Measurements from ENCODE around the gene CFP. TPM values are rescaled to one million over a fixed set of nuclear protein-coding genes. Genes with fewer than 3 reads are reported as not detected.
A peak's percentile ranks its signal among the peaks of the same experiment; 100 is the strongest.

The CFP gene
- total and polyA plus RNA-seq, 2 of the 13 experiments (the other 11 are each of a cell fraction or from before 2014, with no cell fraction given) = 0.01 TPM; not detected in 1

DNA sequence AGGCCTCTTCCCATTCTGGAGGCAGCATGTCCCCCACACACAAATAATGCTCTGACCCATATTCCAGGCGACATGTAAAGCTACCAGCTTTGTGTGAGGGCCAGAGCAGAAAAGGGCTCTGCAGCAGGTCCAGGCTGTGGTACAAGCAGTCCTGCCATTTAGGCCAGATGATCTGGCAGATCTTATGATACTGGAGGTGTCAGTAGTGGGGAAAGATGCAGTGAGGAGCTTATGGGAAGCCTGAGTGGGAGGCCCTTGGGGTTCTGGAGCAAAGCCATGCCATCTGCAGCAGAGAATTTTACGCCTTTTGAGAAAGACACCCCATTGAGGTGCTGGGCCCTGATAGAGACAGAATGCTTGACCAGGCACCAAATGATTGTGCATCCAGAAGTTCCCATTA is 17.8 kb downstream of the CFP start:
- Histone ChIP-seq H3K9me3 (ENCODE audit: low read length) (no peaks in the 10 kb centered on the region), H3K36me3 (replicated peaks in 1 of 2; ENCODE audit: control insufficient read depth in 1 of 2, insufficient read depth in 2 of 2, low read length in 2 of 2) (no peaks in the 10 kb centered on the region), H3K27me3 (ENCODE audit: control insufficient read depth in 1 of 2, insufficient read depth in 2 of 2, low read length in 2 of 2) (no peaks in the 10 kb centered on the region), H3K4me2 (ENCODE audit: low read depth, low read length) (no peak overlapping the region), H3K9ac (ENCODE audit: insufficient read depth, low read depth, low read length) (no peak overlapping the region), H3K4me1 (ENCODE audit: insufficient read depth, low read length) (no peaks in the 10 kb centered on the region), H3K4me3 (replicated peaks in 1 of 3; ENCODE audit: insufficient read depth in 1 of 3, low read depth in 2 of 3, low read length in 3 of 3) (no peak overlapping the region), H3K79me2 (ENCODE audit: insufficient read depth, low read length) (no peaks in the 10 kb centered on the region), H3K27ac (ENCODE audit: extremely low read length, insufficient read depth, low read length) (no peak overlapping the region), H4K20me1 (ENCODE audit: insufficient read depth, low read length) (no peaks in the 10 kb centered on the region), H2AFZ (ENCODE audit: low read length) (no peak overlapping the region)
- intact Hi-C loops (cut with micrococcal nuclease; ENCODE audit: unreplicated experiment) = no loop called here
- CTCF ChIA-PET (ENCODE audit: low intra/inter-chr PET ratio, low total read pairs) = no interaction called here
- TF ChIP-seq ZNF570 (CRISPR knock-in tag; IDR thresholded peaks at IDR 0.05; ENCODE audit: borderline replicate concordance) (no peak), XRCC5 (optimal IDR thresholded peaks at IDR 0.05; ENCODE audit: low read length) (no peak), PRMT3 (CRISPR knock-in tag; IDR thresholded peaks at IDR 0.05; ENCODE audit: borderline replicate concordance, low read depth) (no peak), SETDB1 (CRISPR knock-in tag; IDR thresholded peaks at IDR 0.05; ENCODE audit: borderline replicate concordance) (no peak), SALL1 (CRISPR knock-in tag; IDR thresholded peaks at IDR 0.05) (no peak), MAFF (IDR thresholded peaks at IDR 0.05; ENCODE audit: low read depth, low read length) (no peak)
- TF ChIP-seq, protein P1, sequence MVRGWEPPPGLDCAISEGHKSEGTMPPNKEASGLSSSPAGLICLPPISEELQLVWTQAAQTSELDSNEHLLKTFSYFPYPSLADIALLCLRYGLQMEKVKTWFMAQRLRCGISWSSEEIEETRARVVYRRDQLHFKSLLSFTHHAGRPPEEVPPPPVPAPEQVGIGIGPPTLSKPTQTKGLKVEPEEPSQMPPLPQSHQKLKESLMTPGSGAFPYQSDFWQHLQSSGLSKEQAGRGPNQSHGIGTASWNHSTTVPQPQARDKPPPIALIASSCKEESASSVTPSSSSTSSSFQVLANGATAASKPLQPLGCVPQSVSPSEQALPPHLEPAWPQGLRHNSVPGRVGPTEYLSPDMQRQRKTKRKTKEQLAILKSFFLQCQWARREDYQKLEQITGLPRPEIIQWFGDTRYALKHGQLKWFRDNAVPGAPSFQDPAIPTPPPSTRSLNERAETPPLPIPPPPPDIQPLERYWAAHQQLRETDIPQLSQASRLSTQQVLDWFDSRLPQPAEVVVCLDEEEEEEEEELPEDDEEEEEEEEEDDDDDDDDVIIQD (CRISPR knock-in tag; IDR thresholded peaks at IDR 0.05; ENCODE audit: low read depth) = no peak
- WGBS (ENCODE audit: low lambda C conversion rate) = 0% methylated on average over 1 of the region's 2 CpGs
- no peak for FAIRE-seq
- BruUV-seq (replicated peaks) = no TSS peak
- no peak for DNase-seq (ENCODE audit: low spot score)
- in situ Hi-C loops (cut with HindIII; ENCODE audit: extremely low pct_ligation_motif_present, low pct_unique_long_range_greater_than_20kb) = no loop called here
- POLR2A ChIA-PET = no interaction called here
- no peak for ATAC-seq

DNA sequence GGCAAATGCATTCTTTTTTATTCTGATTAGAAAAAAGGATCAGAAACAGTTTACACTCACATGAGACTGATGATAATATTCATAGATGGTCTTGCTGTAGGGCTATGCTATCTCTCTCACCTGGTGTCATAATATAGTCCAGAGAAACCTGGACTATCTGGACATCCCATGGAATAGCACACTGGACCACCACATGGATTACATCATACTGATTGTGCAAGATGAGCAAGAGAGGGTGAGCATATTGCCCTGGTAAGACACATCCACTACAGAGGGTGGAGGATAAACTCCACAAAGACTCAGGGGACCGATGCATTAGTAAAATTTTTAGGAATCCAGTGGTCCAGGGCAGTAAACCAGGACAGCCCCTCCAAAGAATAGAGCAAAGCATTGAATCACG is 18.2 kb downstream of the CFP start:
- ChIA-PET POLR2A (no interaction called here), CTCF (ENCODE audit: low intra/inter-chr PET ratio, low total read pairs) (no interaction called here)
- no peak for ATAC-seq
- Histone ChIP-seq H3K9ac (ENCODE audit: insufficient read depth, low read depth, low read length) (no peak overlapping the region), H3K27ac (ENCODE audit: extremely low read length, insufficient read depth, low read length) (no peak overlapping the region), H3K4me3 (replicated peaks in 1 of 3; ENCODE audit: insufficient read depth in 1 of 3, low read depth in 2 of 3, low read length in 3 of 3) (no peak overlapping the region), H3K4me2 (ENCODE audit: low read depth, low read length) (no peak overlapping the region), H3K79me2 (ENCODE audit: insufficient read depth, low read length) (no peaks in the 10 kb centered on the region), H4K20me1 (ENCODE audit: insufficient read depth, low read length) (no peaks in the 10 kb centered on the region), H3K4me1 (ENCODE audit: insufficient read depth, low read length) (no peaks in the 10 kb centered on the region), H2AFZ (ENCODE audit: low read length) (no peak overlapping the region), H3K9me3 (ENCODE audit: low read length) (no peaks in the 10 kb centered on the region), H3K36me3 (replicated peaks in 1 of 2; ENCODE audit: control insufficient read depth in 1 of 2, insufficient read depth in 2 of 2, low read length in 2 of 2) (no peaks in the 10 kb centered on the region), H3K27me3 (ENCODE audit: control insufficient read depth in 1 of 2, insufficient read depth in 2 of 2, low read length in 2 of 2) (no peaks in the 10 kb centered on the region)
- in situ Hi-C loops (cut with HindIII; ENCODE audit: extremely low pct_ligation_motif_present, low pct_unique_long_range_greater_than_20kb) (no loop called here), intact Hi-C loops (cut with micrococcal nuclease; ENCODE audit: unreplicated experiment) (no loop called here)
- WGBS (ENCODE audit: low lambda C conversion rate) = 50% methylated on average over 2 of the region's 2 CpGs
- no peak for DNase-seq (ENCODE audit: low spot score)
- FAIRE-seq = no peak
- BruUV-seq (replicated peaks) = no TSS peak
- TF ChIP-seq CEBPB (IDR thresholded peaks at IDR 0.05; ENCODE audit: borderline replicate concordance, low read depth, low read length) (peak; percentile 47; the same call in 1 of the 2 replicates), ZNF121 (CRISPR knock-in tag; IDR thresholded peaks at IDR 0.05) (no peak), DNMT3B (CRISPR knock-in tag; conservative IDR thresholded peaks at IDR 0.05) (no peak), MXI1 (IDR thresholded peaks at IDR 0.05; ENCODE audit: borderline replicate concordance, low read depth, low read length) (no peak)

Data from HepG2 (cell line).